Breast epithelium (tissue), 4 donors: ENCODE measurements around the gene SLC25A21. TPM values are rescaled to one million over a fixed set of nuclear protein-coding genes. Genes with fewer than 3 reads are reported as not detected.
"Not testable (repeated sequence)": the region's sequence is repeated elsewhere in the genome, so short reads cannot be mapped to it uniquely, and the experiment has no call there.

Experiments
- DNase-seq, 2 donors: peaks; one replicate each; pipeline ENCODE4 v3.0.0-alpha.2; 2019; ENCODE audit warnings: low spot score in 2 of 2
- H3K27ac ChIP-seq, 2 donors: fragments of 200-600 bp; sonication (generic) in 1 of 2; one replicate each; pipeline ENCODE4 v1.5.1; 2016 to 2019; ENCODE audit warnings: mild to moderate bottlenecking in 1 of 2
- H3K27me3 ChIP-seq, 2 donors: fragments of 200-600 bp; sonication (generic) in 1 of 2; one replicate each; pipeline versions ENCODE4 v1.5.1 to v1.6.0; 2017 to 2019; ENCODE audit warnings: control low read depth in 1 of 2, mild to moderate bottlenecking in 1 of 2
- H3K36me3 ChIP-seq: fragments of 200-600 bp; one replicate; pipeline ENCODE4 v1.5.1; 2019
- H3K4me1 ChIP-seq, 2 donors: fragments of 200-600 bp; sonication (generic); one replicate each; pipeline ENCODE4 v1.5.1; 2016 to 2019; ENCODE audit warnings: control low read depth in 1 of 2
- H3K4me3 ChIP-seq, 3 donors: fragments of 200-600 bp; sonication (generic); 1 replicate in 2 of 3; 2 replicates in 1 of 3; pipeline ENCODE4 v1.5.1; 2016 to 2019; ENCODE audit warnings: mild to moderate bottlenecking in 3 of 3, moderate library complexity in 2 of 3
- H3K9me3 ChIP-seq, 2 donors: fragments of 200-600 bp; sonication (generic) in 1 of 2; one replicate each; pipeline ENCODE4 v1.5.1; 2016 to 2019; ENCODE audit warnings: control low read depth in 1 of 2
- POLR2A ChIP-seq: fragments of 450-650 bp; IDR thresholded peaks from one replicate; pipeline ENCODE4 v1.6.1; 2016; ENCODE audit warnings: antibody characterized with exemption, mild to moderate bottlenecking, moderate library complexity
- POLR2AphosphoS5 ChIP-seq, 3 donors: sonication (generic); formaldehyde crosslinking; IDR thresholded peaks; one replicate each; pipeline ENCODE4 v1.6.1; 2017; ENCODE audit warnings: antibody characterized with exemption in 3 of 3
- intact Hi-C: fragments of 100-400 bp; cut with DNase I; formaldehyde crosslinking; loops from one replicate; pipeline ENCODE4 v1.15.1; 2023; ENCODE audit warnings: low total_unique reads
- total RNA-seq, 3 donors: library from RNA; depleted of rRNA; stranded (reverse); fragments of >200 nt; gene quantifications; one replicate each; pipeline ENCODE4 v1.1.0, GENCODE V29; 2016
- TF ChIP-seq, protein P1 (sequence below), 3 donors: fragments of 450-650 bp; IDR thresholded peaks; one replicate each; pipeline ENCODE4 v1.5.1; 2016 to 2017; ENCODE audit warnings: antibody characterized with exemption in 3 of 3, mild to moderate bottlenecking in 3 of 3, moderate library complexity in 3 of 3

SLC25A21 gene
- total RNA-seq, 3 donors from 2014 or later: 0.66 to 2.3 (median 1.6) TPM

DNA sequence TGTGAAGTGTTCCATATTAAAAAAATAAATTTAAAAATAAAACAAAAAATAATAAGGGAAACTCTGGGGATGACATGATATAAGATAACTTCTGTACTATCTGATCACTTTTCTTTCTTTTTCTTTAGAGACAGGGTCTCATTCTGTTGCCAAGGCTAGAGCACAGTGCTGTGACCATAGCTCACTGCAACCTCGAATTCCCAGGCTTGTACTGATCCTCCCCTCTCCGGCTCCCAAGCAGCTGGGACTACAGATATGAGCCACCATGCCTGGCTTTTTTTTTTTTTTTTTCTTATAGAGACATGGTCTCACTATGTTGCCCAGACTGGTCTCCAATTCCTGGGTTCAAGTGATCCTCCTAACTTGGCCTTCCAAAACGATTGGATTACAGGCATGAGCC, 14.9 kb upstream of the SLC25A21 start:
- no peak for DNase-seq
- H3K4me3 ChIP-seq: no peak overlapping the region
- no peak for TF ChIP-seq POLR2AphosphoS5 (IDR thresholded peaks at IDR 0.05)
- TF ChIP-seq POLR2A: no peak
- TF ChIP-seq, protein P1, sequence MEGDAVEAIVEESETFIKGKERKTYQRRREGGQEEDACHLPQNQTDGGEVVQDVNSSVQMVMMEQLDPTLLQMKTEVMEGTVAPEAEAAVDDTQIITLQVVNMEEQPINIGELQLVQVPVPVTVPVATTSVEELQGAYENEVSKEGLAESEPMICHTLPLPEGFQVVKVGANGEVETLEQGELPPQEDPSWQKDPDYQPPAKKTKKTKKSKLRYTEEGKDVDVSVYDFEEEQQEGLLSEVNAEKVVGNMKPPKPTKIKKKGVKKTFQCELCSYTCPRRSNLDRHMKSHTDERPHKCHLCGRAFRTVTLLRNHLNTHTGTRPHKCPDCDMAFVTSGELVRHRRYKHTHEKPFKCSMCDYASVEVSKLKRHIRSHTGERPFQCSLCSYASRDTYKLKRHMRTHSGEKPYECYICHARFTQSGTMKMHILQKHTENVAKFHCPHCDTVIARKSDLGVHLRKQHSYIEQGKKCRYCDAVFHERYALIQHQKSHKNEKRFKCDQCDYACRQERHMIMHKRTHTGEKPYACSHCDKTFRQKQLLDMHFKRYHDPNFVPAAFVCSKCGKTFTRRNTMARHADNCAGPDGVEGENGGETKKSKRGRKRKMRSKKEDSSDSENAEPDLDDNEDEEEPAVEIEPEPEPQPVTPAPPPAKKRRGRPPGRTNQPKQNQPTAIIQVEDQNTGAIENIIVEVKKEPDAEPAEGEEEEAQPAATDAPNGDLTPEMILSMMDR (IDR thresholded peaks at IDR 0.05): no peak
- H3K9me3 ChIP-seq: peaks cover 0 to 5% of the 10 kb centered on the region in 2 donors
- no peaks in the 10 kb centered on the region for H3K36me3 ChIP-seq
- H3K4me1 ChIP-seq: no peaks in the 10 kb centered on the region
- intact Hi-C loops: no loop called here
- H3K27ac ChIP-seq: no peak overlapping the region
- no peaks in the 10 kb centered on the region for H3K27me3 ChIP-seq

DNA sequence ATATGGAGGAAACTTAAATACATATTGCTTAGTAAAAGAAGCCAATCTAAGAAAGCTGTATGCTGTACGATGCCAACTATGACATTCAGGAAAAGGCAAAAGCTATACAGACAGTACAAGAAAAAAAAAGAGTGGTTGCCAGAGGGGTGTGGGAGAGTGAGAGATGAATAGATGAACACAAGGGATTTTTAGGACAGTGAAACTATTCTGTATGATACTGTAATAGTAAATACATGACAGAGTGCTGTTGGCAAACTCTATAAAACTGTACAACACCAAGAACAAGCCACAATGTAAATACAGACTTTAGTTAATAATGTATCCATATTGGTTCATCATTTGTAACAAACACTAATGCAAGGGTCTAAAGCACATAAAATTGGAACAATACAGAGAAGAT, 14.5 kb upstream of the SLC25A21 start:
- TF ChIP-seq, protein P1 (IDR thresholded peaks at IDR 0.05): no peak
- TF ChIP-seq POLR2AphosphoS5 (IDR thresholded peaks at IDR 0.05) (no peak), POLR2A (no peak)
- intact Hi-C loops: no loop called here
- no peaks in the 10 kb centered on the region for H3K27me3 ChIP-seq
- peaks cover 0 to 5% of the 10 kb centered on the region in 2 donors for H3K9me3 ChIP-seq
- no peak overlapping the region for H3K4me3 ChIP-seq
- no peaks in the 10 kb centered on the region for H3K36me3 ChIP-seq
- H3K4me1 ChIP-seq: no peaks in the 10 kb centered on the region
- no peak for DNase-seq
- no peak overlapping the region for H3K27ac ChIP-seq

DNA sequence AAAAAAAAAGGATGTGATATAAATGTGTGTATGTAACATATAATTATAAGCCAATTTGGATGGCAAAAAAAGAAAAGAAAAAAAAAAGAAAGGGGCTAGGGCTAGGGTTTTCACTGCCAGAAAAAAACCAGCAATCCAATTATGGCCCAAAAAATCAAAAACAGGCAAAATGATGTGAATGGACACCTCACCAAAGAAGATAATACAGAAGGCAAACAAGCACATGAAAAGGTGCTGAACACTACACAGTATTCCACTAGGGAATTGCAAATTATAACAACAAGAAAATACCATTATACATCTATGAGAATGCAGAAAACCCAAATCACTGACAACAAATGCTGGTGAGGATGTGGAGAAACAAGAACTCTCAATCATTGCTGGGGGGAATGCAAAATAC, 13.3 kb upstream of the SLC25A21 start:
- intact Hi-C loops: no loop called here
- Histone ChIP-seq H3K4me3 (no peak overlapping the region), H3K4me1 (no peaks in the 10 kb centered on the region), H3K27me3 (no peaks in the 10 kb centered on the region), H3K36me3 (no peaks in the 10 kb centered on the region), H3K9me3 (peaks cover 0 to 5% of the 10 kb centered on the region in 2 donors), H3K27ac (no peak overlapping the region)
- DNase-seq: no peak
- TF ChIP-seq, protein P1 (IDR thresholded peaks at IDR 0.05): no peak
- no peak for TF ChIP-seq POLR2AphosphoS5 (IDR thresholded peaks at IDR 0.05)
- TF ChIP-seq POLR2A: no peak

DNA sequence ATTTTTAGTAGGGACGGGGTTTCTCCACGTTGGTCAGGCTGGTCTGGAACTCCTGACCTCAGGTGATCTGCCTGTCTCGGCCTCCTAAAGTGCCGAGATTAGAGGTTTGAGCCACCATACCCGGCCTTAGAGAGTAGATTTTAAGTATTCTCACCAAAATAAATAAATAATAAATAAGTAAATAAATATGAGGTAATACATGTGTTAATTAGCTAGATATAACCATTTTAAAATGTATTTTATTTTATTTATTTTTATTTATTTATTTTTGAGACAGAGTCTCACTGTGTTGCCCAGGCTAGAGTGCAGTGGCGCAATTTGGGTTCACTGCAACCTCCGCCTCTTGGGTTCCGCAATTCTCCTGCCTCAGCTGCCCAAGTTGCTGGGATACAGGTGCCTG, 12.1 kb upstream of the SLC25A21 start:
- H3K4me3 ChIP-seq, intact Hi-C loops, DNase-seq, H3K36me3 ChIP-seq, H3K27me3 ChIP-seq, H3K27ac ChIP-seq, H3K9me3 ChIP-seq, H3K4me1 ChIP-seq: not testable (repeated sequence)

DNA sequence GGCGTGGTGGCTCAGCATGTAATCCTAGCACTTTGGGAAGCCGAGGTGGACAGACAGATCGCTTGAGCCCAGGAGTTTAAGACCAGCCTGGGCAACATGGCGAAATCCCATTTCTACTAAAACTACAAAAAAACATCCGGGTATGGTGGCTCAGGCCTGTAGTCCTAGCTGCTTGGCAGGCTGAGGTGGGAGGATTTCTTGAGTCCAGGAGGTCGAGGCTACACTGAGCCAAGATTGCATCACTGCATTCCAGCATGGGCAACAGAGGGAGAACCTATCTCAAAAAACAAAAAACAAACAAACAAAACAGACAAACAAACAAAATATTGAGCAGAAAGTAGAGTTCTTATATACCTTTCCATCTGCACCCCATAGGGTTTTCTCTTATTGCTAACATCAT, 9.0 kb upstream of the SLC25A21 start:
- no peaks in the 10 kb centered on the region for H3K36me3 ChIP-seq
- H3K4me3 ChIP-seq: no peak overlapping the region
- no peak for DNase-seq
- no peaks in the 10 kb centered on the region for H3K9me3 ChIP-seq
- H3K27ac ChIP-seq: no peak overlapping the region
- no peaks in the 10 kb centered on the region for H3K27me3 ChIP-seq
- intact Hi-C loops: no loop called here
- H3K4me1 ChIP-seq: no peaks in the 10 kb centered on the region
- TF ChIP-seq, protein P1 (IDR thresholded peaks at IDR 0.05): no peak
- no peak for TF ChIP-seq POLR2A
- TF ChIP-seq POLR2AphosphoS5 (IDR thresholded peaks at IDR 0.05): no peak

DNA sequence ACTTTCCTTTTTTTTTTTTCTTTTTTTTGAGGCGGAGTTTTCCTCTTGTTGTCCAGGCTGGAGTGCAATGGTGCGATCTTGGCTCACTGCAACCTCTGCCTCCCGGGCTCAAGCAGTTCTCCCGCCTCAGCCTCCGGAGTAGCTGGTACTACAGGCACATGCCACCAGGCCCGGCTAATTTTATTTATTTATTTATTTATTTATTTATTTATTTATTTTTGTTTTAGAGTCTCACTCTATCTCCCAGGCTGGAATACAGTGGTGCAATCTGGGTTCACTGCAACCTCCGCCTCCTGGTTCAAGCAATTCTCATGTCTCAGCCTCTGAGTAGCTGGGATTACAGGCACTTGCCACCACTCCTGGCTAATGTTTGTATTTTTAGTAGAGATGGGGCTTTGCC, 8.5 kb upstream of the SLC25A21 start:
- H3K36me3 ChIP-seq, H3K27me3 ChIP-seq, H3K4me1 ChIP-seq, H3K4me3 ChIP-seq, H3K9me3 ChIP-seq, H3K27ac ChIP-seq, DNase-seq, intact Hi-C loops: not testable (repeated sequence)
